ENCODE results near the gene CFAP43.

Gene CFAP43

DNA sequence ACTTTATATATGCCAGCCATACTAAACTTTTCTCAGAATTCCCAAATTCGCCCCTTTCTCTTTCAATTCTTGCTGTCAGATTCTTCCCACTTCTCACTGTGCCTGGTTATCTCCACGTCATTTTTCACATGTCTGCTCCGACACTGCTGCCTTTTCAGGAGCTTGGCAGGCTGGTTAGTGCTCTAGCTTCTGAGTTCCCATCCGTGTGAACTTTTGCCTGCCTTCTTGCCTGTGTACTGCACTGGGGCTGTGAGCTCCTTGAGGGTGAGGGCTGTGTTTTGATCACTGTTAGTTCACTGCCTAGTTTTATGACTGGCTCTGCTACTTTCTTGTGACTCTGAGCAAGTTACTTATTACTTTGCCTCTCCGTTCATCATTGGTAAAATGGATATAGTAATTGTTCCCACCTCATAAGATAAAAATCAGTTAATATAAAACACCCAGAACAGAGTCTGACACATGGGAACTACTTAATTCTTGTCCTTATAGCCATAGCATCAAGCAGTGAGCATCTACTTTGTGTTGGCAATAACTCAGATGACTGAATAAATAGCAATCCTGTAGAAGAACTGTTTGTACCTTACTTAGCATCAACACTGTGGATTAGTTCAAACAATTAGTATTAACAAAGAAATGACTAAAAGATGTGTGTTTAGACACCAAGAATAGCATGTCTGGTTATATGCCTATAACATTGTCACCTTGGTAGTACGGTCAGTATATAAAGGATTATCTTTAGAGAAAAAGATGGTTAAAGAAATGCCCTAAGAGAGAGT lies 28.0 kb upstream of the CFAP43 start:
- no peak for DNase-seq
- Histone ChIP-seq H3K79me2 (ENCODE audit: low read length) (peaks cover 83% of the 10 kb centered on the region), H3K27ac (ENCODE audit: low read length) (no peak overlapping the region)

DNA sequence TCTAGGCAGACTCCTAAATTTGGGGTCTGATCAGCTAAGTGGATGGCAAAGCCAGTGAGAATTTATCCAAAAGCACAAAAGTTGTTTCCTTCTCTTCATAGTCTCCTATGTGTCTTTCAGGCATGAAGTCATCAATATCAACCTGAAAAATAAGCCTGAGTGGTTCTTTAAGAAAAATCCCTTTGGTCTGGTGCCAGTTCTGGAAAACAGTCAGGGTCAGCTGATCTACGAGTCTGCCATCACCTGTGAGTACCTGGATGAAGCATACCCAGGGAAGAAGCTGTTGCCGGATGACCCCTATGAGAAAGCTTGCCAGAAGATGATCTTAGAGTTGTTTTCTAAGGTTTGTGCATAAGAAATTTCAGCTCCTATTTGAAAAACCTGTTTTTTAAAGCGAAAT lies 27.3 kb upstream of the CFAP43 start:
- no peak for DNase-seq
- H3K9me2 ChIP-seq (replicated peaks; ENCODE audit: insufficient read depth, low read length) = no peaks in the 10 kb centered on the region
- peaks cover 83% of the 10 kb centered on the region for H3K79me2 ChIP-seq (ENCODE audit: low read length)
- TF ChIP-seq CTCF (IDR thresholded peaks at IDR 0.05; ENCODE audit: low read length) (no peak), EZH2 (optimal IDR thresholded peaks at IDR 0.05; ENCODE audit: low read depth, low read length) (no peak), EZH2phosphoT487 (IDR thresholded peaks at IDR 0.05; ENCODE audit: low read length) (no peak)
- no peak overlapping the region for H2AFZ ChIP-seq (ENCODE audit: low read length)
- H3K9me3 ChIP-seq (replicated peaks; ENCODE audit: insufficient read depth, low read length) = no peaks in the 10 kb centered on the region
- 0 out of 2 replicates have a peak, but pooled peaks cover 10% of the 10 kb centered on the region for H3K36me3 ChIP-seq (replicated peaks; ENCODE audit: insufficient read depth, low read length)
- no peak overlapping the region for H3K4me2 ChIP-seq (ENCODE audit: low read depth, low read length)
- no peak overlapping the region for H3K27ac ChIP-seq (ENCODE audit: low read length)
- no peaks in the 10 kb centered on the region for H3K27me3 ChIP-seq (replicated peaks; ENCODE audit: insufficient read depth, low read length)
- H3K4me3 ChIP-seq (ENCODE audit: low read length) = no peak overlapping the region
- no peak overlapping the region for H3K9ac ChIP-seq (ENCODE audit: low read length)
- no peaks in the 10 kb centered on the region for H4K20me1 ChIP-seq (ENCODE audit: insufficient read depth, low read length)
- 0 out of 2 replicates have a peak, but pooled peaks cover 8% of the 10 kb centered on the region for H3F3A ChIP-seq (ENCODE audit: insufficient read depth, low read length)
- H3K4me1 ChIP-seq (ENCODE audit: low read length) = 0 out of 2 replicates have a peak, but pooled peaks cover 8% of the 10 kb centered on the region

More for the DNA sequence above, 28.0 kb upstream of the CFAP43 start:
- no peak overlapping the region for H2AFZ ChIP-seq (ENCODE audit: low read length)
- 0 out of 2 replicates have a peak, but pooled peaks cover 8% of the 10 kb centered on the region for H3K4me1 ChIP-seq (ENCODE audit: low read length)
- H3K9me3 ChIP-seq (replicated peaks; ENCODE audit: insufficient read depth, low read length) = no peaks in the 10 kb centered on the region
- H3K36me3 ChIP-seq (replicated peaks; ENCODE audit: insufficient read depth, low read length) = 0 out of 2 replicates have a peak, but pooled peaks cover 10% of the 10 kb centered on the region
- H3K9ac ChIP-seq (ENCODE audit: low read length) = no peak overlapping the region
- no peaks in the 10 kb centered on the region for H4K20me1 ChIP-seq (ENCODE audit: insufficient read depth, low read length)
- H3K4me2 ChIP-seq (ENCODE audit: low read depth, low read length) = no peak overlapping the region
- TF ChIP-seq EZH2phosphoT487 (IDR thresholded peaks at IDR 0.05; ENCODE audit: low read length) (no peak), EZH2 (optimal IDR thresholded peaks at IDR 0.05; ENCODE audit: low read depth, low read length) (no peak), CTCF (IDR thresholded peaks at IDR 0.05; ENCODE audit: low read length) (no peak)
- no peak overlapping the region for H3K4me3 ChIP-seq (ENCODE audit: low read length)
- H3K27me3 ChIP-seq (replicated peaks; ENCODE audit: insufficient read depth, low read length) = no peaks in the 10 kb centered on the region
- H3K9me2 ChIP-seq (replicated peaks; ENCODE audit: insufficient read depth, low read length) = no peaks in the 10 kb centered on the region
- 0 out of 2 replicates have a peak, but pooled peaks cover 6% of the 10 kb centered on the region for H3F3A ChIP-seq (ENCODE audit: insufficient read depth, low read length)

GRCh38 chr10:104258209-104258608 lies 26.0 kb upstream of the CFAP43 start:
- Histone ChIP-seq H3K9ac (ENCODE audit: low read length) (no peak overlapping the region), H3K36me3 (replicated peaks; ENCODE audit: insufficient read depth, low read length) (0 out of 2 replicates have a peak, but pooled peaks cover 6% of the 10 kb centered on the region), H3K79me2 (ENCODE audit: low read length) (peaks cover 71% of the 10 kb centered on the region)

More at GRCh38 chr10:104258209-104258608, 26.0 kb upstream of the CFAP43 start:
- H3K27me3 ChIP-seq (replicated peaks; ENCODE audit: insufficient read depth, low read length) = no peaks in the 10 kb centered on the region
- 0 out of 2 replicates have a peak, but pooled peaks cover 8% of the 10 kb centered on the region for H3F3A ChIP-seq (ENCODE audit: insufficient read depth, low read length)
- H3K9me3 ChIP-seq (replicated peaks; ENCODE audit: insufficient read depth, low read length) = no peaks in the 10 kb centered on the region
- peaks cover 12% of the 10 kb centered on the region; the same call in 1 of the 2 replicates for H3K4me1 ChIP-seq (ENCODE audit: low read length)
- no peak overlapping the region for H3K4me2 ChIP-seq (ENCODE audit: low read depth, low read length)
- H3K27ac ChIP-seq (ENCODE audit: low read length) = no peak overlapping the region
- TF ChIP-seq CTCF (IDR thresholded peaks at IDR 0.05; ENCODE audit: low read length) = no peak
- no peak for TF ChIP-seq EZH2 (optimal IDR thresholded peaks at IDR 0.05; ENCODE audit: low read depth, low read length)
- no peak for TF ChIP-seq EZH2phosphoT487 (IDR thresholded peaks at IDR 0.05; ENCODE audit: low read length)
- no peaks in the 10 kb centered on the region for H4K20me1 ChIP-seq (ENCODE audit: insufficient read depth, low read length)
- no peaks in the 10 kb centered on the region for H3K9me2 ChIP-seq (replicated peaks; ENCODE audit: insufficient read depth, low read length)
- H3K4me3 ChIP-seq (ENCODE audit: low read length) = no peak overlapping the region
- H2AFZ ChIP-seq (ENCODE audit: low read length) = no peak overlapping the region
- DNase-seq = no peak

Data from MM.1S (cell line).